Glomerular endothelial cell (primary cell): ENCODE measurements around the gene KCNJ11. TPM values are rescaled to one million over a fixed set of nuclear protein-coding genes. Genes with fewer than 3 reads are reported as not detected.
"Not testable (repeated sequence)": the region's sequence is repeated elsewhere in the genome, so short reads cannot be mapped to it uniquely, and the experiment has no call there.

Experiments used
- DNase-seq: peaks from one replicate; pipeline ENCODE4 v3.0.0-alpha.2; 2011; ENCODE audit warnings: low read depth, low spot score; ENCODE audit errors: extremely low read depth
- total RNA-seq: library from RNA; depleted of rRNA; stranded (reverse); fragments of >200 nt; gene quantifications from 2 replicates; pipeline ENCODE4 v1.2.3, GENCODE V29; 2015

The KCNJ11 gene
- total RNA-seq: 1.0 TPM in 1 of 2 replicates, not detected in the other

DNA sequence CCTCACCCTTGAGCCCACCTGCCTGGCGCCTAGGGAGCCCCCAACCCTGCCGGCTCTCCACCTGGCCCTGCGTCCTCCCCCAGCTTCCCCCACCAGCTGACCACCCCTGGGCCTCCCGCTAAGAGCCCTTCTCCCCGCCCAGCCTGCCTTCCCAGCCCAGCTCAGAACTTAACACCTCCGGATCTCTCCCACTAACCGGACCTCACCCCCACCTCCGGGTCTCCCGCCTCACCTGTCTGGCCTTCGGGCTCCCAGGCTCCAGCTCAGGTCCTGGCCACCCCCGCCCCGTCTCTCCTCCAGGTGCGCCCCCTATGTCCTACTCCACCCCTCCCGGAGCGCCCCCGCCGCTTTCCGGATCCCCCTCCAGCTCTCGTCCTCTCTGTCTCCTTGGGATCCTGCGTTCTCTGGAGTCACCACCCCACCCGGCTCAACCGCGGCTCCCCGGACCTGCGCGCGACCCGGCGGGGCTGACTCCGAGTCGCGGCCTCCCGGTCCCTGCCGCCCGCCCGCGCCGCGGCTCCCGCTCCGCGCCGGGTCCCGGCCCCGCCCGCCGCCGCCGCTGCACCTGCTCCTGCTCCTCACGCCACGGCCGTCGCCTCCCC lies at the start of gene KCNJ11:
KCNJ11 (minus strand) TSS at position 51 of the 602 bp plus-strand sequence. CDS start 568 bp downstream, outside the sequence.
- no peak for DNase-seq

DNA sequence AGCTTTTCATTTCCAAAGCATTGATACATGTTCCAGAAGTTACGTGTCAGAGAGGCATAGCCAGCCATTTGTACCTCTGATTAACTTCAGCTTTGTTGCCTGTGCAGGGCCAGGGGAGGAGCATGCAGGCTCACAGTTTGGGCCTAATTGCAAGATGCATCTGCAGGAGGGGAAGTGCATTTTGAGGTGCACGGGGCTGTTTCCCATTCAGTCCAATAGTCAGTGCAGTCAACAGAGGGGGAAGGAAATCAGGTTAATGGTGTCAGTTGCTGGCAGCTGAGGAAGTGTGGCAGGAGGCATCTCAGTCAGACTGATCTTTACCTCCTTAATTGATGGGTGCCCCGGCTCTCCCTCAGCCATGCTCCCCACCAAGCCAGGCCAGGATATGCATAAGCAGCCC lies 48.9 kb upstream of the KCNJ11 start:
- DNase-seq: no peak

DNA sequence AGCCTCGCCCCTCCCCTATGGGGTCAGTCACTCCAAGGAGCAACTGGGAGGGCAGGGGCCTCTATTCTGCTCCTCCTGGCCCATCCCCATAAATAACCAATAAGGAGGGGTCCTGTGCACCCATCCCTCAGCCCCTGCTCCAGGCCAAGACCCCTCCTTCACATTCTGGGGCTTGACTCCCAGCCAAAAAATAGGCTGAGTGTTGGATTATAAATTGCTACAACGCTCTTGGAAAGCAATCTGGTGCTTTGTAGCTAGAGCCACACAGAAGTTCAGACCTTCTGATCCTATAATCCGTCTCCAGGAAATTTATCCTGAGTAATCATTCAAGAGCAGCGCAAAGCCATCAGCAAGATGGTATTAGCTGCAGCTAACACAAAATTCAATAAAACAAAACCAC lies 45.6 kb upstream of the KCNJ11 start:
- DNase-seq: no peak

DNA sequence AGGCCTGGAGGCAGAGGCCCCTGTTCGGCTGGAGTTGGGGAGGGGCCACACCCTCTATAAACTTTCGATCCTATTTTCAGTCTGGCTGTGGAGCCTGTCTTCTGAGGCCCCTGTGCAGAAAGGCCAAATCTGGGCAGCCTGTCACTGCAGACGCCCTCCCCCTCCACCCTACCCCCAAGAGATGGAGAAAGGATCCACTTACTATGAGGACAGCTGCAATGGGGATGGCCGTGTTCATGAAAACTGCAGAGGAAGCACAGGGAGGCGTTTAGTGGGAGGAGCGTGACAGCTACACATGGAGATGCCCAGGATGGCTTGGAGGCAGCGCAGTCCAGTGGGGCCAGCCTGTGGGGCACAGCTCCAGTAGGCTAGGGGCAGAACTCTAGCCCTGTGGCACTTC lies 43.5 kb upstream of the KCNJ11 start:
- DNase-seq: no peak

DNA sequence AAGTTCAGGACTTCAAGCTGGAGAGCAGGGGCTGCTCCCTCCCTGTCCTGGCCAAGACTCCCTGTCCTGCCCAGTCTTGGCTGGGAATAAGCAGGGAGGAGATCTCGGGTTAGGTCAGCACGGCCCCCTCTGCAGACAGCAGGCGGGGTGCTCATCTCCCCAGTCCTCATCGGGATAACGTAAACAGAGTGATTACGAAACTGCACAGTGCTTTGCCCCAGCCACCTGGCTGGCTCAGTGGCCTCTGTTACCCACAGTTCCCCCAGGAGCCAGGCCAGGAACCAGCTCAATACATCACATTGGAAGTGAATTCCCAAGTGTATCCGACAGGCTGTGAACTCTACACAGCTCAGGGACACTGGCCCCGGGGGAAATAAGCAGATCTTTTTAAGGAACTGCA lies 42.7 kb upstream of the KCNJ11 start:
- no peak for DNase-seq

DNA sequence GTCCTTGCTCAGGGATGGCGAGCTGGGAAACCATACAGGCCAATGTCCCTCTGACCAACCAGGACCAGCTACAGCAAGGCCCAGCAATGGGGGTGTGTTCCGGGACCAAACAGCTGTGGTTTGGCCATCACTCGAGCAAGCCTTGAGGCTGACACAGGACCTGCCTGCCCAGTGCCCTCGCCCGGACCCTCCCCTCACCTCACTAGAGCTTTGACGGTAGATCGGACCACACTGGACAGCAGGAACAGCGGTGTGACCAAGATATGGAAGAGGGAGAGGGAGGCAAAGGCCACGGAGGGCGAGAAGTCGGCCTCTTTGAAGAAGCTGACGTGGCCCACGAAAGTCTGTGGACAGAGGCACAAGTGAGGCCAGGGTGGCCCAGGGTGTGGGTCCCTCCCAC lies 42.2 kb upstream of the KCNJ11 start:
- no peak for DNase-seq

DNA sequence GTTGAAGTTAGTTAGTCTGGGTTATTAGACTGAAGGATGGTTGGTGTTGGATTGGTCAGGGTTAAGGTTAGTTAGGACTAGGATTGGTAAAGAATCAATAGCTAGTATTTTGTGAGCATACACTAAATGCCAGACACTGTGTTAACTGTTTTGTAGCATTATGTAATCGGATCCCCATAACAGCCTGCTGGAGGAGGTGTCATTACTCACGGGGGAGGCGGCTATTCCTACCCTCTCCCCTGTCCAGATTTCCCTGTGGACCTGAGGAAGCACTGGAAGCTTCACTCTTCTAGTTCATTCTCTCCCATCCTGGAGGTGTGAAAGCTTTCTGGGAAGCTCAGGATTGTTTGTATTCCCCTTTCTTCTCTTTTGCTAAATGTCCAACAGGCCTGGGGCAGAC lies 40.5 kb upstream of the KCNJ11 start:
- no peak for DNase-seq

DNA sequence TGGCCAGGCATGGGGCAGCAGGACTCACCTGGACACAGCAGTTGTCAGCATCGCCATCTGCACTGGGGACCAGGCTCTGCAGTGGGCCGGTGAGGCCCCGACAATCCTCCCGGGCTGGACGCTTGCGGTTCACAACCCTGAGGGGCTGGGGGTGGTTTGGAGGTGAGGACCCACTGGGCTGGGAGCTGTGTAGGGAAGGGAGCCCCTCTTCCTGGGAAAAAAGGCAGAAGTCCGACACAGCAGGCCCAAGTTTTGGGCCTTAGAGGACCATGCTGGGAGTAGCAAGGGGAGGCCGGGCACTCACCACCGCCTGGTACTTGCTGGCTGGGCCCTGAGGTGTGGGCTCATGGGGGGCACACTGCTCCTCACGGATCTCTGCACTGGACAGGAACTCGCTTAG lies 39.8 kb upstream of the KCNJ11 start:
- DNase-seq: no peak

DNA sequence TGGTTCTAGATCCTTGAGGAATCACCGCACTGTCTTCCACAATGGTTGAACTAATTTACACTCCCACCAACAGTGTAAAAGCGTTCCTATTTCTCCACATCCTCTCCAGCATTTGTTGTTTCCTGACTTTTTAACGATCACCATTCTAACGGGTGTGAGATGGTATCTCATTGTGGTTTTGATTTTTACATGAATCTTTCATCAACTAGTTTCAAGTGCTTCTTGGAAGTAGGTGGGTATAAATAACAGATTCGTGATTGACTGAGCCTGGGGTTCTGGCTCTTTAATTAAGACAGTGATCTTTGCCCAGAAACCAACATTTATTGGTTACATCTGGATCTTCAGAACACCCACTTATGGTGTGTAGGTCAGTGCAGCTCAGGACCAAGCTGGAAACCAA lies 37.8 kb upstream of the KCNJ11 start:
- DNase-seq: not testable (repeated sequence)

DNA sequence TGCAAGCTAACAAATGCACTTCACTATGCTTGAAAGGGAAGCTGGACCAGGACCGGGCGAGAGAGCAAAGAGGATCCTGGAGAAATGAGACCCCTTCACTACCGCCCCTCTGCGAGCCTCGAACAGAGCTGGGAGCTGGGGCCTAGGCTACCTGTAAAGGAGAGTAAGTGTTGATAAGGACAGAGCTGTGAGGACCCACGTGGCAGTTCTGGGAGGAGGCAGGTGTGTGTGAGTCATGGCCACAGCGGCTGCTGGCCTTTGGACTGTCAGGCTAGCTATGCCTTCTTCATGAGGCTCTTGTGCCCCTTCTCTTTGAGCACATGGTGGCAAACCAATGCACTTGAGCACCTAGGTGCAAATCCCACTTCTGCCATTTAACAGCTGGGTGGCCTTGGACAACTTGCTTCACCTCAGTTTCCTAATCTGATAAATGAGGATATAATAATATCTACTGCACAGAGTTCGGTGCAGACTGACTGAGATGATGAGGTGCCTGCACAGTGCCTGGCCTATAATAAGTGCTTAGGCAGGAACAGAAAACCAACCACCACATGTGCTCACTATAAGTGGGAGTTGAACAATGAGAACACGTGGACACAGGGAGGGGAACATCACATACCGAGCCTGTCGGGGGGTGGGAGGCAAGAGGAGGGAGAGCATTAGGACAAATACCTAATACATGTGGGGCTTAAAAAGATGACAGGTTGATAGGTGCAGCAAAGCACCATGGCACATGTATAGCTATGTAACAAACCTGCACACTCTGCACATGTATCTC lies 35.3 kb upstream of the KCNJ11 start:
- DNase-seq: no peak

DNA sequence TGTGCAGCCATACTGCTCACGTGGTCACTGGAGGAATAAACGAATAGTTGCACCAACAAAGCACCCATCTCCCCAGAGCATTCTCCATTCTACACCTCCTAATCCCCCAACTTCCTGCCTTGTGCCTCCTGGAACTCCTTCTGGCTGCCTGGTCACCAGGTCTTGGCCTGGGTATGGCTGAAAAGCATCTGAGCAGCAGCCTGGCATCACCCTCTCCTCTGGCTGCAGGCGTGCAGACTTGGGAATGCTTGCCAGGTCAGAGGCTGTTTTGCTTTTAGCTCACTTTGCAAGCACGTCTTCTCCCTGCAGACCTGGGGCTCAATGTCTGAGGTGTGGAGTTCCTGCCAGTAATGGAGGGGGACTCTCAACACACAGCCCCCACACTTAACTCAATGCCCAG lies 33.3 kb upstream of the KCNJ11 start:
- DNase-seq: no peak

DNA sequence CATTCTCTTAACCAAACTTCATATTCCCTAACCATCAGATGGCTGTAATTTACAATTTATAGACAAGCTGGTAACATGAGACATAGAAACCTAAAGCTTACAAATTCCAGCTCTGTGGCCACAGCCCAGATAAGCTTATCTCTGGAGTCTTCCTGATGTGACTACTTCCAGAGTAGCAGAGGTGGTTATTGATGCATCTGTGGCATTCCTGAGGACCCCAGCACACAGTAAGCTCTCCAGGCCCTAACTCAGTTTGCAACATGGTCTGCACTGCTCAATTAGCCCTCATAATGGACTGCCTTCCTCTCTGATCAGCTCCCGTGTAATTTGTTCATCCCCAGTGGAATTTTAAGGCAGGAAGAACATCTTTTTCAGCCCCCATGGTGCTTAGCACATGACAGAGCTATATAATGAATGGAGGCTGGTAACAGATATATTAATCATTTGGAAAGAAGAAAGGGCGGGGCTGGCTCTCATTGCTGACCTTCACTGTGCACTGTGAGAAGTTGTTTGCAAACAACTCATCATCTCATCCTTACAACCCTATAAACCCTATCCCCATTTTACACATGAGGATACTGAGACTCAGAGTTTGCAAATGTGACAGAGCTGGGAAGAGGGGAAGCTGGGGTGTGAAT lies 30.1 kb upstream of the KCNJ11 start:
- no peak for DNase-seq

DNA sequence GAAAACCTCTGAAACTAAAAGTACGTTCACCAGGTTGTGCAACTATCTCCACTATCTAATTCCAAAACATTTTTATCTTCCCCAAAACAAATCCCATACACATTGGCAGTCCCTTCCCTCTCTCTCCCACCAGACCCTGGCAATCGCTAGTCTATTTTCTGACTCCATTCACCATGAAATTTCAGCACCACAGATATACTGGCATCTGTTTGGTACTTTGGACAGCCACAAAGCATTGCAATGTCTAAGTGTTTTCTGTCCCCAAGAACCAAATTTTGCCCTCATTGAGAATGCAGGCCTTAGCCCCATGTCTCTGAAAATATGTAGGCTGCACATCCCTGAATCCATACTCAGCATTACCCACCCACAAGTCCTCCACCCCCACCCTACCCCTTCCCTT lies 28.0 kb upstream of the KCNJ11 start:
- no peak for DNase-seq

DNA sequence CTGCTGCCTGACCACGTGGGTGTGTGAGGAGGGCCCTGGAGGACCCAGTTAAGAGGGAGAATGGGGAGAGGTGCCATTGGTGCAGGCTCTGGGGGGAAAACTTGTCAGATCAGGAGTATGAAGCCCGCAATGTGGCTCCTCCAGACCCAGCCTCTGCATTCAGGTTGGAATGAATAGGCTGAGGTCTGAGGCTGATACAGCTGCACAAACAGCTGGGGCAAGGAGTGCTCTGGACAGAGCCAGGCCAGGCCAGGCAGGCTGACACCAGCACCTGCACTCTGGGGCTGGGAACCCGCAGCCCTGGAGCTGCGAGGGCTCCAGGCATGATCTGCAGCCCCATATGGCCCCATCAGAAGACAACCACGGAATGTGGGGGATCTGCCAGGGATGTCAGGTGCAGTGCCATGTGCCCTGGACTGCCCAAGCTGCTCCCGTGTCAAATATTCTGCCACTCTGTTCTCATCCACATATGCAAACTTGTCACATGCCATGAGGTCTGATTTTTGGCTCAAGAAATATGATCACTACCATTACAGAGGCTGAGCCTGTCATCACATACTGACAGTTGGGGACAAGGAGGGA lies 27.2 kb upstream of the KCNJ11 start:
- DNase-seq: no peak

DNA sequence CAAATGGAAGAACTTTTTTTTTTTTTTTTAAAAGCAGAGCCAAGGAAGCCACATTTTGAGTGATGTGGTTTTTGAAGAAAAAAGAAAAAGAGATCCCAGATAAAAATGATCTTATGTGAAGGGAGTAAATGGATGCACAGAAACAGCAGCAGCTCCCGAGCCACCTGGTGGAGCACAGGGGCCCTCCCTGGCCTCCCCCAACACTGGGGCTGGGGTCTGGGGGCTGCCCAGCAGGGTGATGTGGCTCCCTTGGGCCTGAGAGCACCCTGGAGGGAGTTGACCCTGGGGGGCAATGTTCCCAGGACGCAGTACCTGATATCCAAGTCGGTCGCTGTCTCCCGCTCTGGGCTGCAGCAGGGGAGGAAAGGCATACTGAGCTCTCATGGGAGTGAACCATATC lies 26.5 kb upstream of the KCNJ11 start:
- no peak for DNase-seq

DNA sequence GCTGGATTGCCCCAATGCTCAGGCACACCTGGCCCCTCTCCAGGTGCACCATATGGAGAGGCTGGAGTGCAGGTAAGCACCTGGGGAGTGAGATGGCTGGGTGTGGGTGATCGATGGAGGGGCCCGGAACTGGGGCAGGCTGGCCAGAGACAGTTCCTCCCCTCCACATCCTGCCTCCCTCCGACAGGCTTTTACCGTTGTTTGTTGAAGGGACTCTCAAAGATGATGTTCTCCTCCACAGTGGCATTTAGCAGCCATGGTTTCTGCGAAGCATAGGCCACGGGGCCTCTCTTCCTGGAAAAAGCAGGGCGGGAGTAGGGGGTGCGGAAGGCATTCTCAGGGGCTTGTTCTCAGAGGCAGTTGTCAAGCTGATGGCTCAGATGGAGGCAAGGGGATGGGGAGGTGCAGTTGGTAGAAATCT lies 25.9 kb upstream of the KCNJ11 start:
- DNase-seq: no peak

DNA sequence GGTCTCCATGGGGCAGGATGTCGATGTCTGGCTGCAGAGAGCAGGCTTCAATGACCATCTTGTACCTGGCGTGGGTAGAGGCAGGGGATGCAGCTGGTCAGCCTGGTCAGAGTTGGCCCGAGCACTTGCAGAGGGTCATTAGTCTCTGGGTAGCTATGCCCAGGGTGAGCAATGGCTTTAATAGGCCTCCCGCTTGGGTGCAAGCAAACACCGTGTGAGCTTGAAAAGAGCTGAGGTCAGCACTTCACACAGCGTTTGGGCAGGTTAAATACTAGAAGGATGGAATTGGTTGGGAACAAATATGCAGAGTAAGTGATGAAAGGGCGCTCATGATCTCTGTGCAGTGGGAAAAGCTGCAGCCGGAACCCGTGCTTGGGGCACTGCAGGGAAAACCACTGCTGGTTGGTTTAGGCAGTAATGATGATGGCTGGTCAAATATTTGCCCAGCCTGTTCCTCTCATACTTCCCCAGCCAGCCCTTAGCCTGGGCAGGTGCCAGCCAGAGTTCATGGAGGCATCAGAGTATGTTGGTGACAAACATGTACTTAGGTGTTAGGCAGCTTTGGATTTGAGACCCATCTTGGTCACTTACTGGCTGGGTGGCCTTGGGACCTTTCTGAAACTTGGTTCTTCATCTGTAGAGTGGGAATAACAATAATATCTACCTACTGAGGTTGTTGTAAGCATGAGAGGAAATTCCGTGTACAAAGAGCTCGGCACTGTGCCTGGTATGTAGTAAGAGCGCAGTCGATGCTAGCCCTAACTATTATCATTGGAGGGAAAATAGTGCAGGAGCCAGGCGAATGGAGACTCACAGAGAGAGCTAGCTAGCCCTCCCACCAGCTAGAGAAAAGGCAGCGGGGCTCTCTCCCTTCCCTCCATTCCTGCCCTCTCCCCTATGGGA lies 25.2 kb upstream of the KCNJ11 start:
- no peak for DNase-seq

DNA sequence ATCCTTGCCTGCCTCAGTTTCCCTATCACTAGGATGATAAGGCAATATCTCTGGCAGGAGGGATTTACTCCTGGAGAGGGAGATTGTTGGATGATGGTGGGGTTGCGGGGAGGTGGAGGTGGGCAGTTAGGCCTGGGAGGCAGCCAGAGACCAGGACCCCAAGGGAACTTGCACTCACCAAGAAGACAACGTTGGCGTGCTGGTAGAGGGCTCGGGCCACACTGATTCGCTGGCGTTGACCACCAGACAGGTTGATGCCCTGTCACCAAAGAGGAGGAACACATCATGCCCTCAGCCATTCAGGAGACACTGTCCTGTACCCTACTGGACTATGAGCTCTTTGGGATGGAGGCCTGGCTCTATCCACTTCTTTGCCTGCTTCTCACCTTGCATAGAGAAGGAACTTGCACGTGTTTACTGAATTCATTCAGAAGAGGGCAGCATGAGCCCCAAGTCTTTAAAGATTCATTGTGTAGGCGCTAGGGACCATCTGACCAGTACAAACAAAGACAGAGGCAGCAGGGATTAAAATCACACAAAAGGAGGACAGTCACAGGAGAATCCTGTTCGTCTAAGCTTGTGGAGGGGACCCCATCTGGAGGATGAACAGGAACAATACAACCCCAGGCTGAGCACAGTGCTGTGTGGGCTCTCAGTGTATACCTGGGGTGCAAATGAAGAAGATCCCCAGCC lies 24.2 kb upstream of the KCNJ11 start:
- no peak for DNase-seq

DNA sequence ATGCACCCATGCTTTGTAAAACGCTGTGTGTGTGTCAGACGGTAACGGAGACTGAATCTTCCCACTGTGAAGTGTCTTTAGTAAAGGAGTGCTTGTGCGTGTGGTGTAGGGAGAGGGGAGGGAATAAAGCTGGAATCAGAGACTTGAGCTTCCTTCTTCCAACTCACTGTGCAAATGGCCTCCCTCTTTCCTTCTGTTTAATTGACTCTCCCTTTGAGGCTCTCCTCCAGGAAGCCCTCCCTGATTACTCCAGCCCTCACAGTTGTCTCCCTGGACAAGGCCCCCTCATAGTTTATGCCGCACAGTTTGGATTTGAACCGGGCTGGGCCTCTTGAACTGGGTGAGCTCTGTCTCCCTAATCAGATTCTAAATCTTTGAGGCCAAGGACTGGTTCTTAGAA lies 23.0 kb upstream of the KCNJ11 start:
- DNase-seq: no peak
